ENCODE measurements around the gene OR4K1.
"Not testable (repeated sequence)": the region's sequence is repeated elsewhere in the genome, so short reads cannot be mapped to it uniquely, and the experiment has no call there.

OR4K1 gene, protein sequence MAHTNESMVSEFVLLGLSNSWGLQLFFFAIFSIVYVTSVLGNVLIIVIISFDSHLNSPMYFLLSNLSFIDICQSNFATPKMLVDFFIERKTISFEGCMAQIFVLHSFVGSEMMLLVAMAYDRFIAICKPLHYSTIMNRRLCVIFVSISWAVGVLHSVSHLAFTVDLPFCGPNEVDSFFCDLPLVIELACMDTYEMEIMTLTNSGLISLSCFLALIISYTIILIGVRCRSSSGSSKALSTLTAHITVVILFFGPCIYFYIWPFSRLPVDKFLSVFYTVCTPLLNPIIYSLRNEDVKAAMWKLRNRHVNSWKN

DNA sequence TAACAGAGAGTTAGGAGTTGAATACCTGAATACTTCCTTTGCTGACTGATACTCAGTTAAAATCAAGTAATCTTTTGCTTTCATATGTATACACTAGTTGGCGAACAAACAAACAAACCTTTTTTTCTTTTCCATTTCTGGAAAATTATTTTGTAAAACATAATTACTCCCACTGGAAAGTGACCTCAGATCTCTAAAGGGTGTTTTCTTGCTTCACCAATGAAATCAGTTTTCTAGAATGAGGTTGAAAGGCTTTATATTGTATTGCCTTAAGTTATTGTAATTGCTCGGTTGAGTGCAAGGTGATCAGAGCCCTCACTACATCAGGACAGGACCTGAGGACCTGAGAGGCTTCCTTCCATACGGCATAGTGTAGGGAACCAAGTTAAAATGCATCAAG lies at the start of gene OR4K1:
TSS of gene OR4K1 (plus strand) at position 301 of the 400 bp plus-strand sequence. CDS start 4,750 bp downstream, outside the sequence.
- DNase-seq (ENCODE audit: low read depth), result no peak

DNA sequence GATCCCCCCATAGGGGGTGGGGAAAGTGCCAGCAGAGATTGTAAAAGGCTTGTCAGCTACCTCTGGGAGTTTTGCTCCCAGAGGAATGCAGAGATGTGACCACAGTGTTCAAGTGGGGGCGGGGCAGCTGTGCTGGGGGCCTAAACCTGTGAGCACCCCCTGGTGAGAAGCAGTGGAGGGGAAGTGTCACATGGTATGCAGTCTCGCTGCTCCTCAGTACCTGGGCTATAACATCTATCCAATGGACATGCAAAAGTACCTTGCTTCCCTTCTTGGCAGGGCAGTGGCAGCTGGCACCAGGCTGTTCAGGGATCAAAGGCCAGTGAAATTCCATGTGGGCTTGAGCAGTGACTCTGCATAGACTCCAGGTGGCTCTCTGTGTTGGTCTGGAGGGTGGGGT lies 35.4 kb upstream of the OR4K1 start:
- no peak for DNase-seq (ENCODE audit: low read depth)

DNA sequence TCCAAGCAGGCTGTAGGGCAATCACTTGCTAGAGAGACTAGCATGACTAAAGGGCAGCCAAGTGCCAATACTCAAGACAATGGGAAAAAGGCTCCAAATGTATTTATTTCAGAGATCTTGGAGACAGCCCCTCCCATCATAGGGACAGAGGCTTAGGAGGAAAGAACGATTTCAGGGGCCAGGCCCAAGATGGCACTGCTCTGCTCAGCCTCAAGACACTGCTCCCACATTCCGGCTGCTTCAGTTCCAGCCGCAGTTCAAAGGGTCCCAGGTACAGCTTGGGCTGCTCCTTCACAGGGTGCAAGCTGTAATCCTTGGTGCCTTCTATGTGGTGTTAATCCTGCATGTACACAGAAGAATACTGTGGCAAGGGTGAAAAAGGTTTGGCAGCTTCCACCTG lies 29.7 kb upstream of the OR4K1 start:
- DNase-seq (ENCODE audit: low read depth), result no peak

DNA sequence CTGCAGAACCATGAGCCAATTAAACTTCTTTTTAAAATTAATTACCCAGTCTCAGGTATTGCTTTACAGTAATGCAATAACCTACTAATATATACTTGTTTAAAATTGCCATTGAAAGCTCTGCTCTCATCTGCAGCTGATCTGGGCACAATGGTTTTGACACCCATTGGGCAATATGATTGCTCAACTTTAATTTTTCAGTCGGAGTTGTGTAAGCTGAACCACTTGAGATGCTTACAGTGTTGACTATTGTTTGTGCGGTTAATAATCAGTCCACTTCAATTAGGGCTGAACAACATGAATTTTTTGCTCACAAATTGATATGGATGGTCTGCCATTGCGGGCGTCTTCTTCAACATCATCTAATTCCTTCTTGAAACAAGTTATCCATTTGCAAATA lies 28.3 kb upstream of the OR4K1 start:
- DNase-seq (ENCODE audit: low read depth), result no peak

DNA sequence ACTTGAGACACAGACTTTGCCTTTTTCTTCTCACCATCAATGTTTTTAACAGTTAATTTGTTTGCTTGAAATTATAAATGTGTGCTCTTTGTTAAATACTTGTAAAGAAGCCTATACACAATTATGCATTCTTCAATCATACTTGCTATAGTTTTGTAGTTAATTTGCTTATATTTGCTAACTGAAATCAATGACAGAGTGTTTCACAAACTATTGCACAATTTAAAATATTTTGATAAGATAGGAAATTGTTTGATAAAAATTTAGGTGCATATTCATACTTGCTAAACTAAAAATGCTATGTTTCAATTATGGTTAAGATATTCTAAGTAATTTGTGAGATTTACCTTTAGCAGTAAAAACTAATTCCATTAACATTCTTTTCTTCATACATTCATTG lies 24.1 kb upstream of the OR4K1 start:
- DNase-seq (ENCODE audit: low read depth), result no peak

DNA sequence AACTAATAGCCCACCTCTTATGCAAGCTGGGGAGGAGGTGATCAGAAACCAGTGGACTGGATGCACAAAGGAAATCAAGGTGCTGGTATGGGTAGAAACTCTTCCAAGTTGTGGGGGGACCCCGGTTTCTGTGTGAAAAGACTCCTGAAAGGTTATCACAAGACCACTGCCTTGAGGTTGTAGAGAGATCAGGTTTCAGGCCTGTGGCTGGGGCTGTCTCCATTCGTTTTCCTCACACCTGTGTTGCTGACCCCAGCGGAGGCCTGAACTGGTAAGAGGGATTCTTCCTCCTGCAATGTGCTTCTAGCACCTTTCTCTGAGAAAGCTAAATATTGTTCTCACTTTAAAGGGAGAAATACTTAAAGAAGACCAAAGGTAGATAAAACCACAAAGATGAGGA lies 19.6 kb upstream of the OR4K1 start:
- DNase-seq (ENCODE audit: low read depth), result no peak

DNA sequence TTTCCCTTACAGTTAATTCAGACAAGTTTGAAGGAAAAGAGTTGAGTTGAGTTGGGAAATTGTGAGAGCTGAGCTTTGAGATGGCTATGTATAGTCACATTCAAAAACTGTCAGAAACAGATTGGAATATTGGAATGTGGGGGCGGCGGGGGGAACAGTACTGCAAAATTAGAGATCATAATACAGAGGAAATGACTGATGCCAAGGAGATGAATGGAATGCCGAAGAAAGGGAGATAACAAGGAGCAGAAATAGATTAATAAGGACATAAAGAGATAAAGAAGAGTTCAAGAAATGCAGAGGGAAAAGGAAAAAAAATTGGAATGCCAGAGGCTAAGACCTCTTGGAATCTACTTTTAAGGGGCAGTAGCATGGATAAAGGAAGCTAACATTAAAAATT lies 13.5 kb upstream of the OR4K1 start:
- no peak for DNase-seq (ENCODE audit: low read depth)

DNA sequence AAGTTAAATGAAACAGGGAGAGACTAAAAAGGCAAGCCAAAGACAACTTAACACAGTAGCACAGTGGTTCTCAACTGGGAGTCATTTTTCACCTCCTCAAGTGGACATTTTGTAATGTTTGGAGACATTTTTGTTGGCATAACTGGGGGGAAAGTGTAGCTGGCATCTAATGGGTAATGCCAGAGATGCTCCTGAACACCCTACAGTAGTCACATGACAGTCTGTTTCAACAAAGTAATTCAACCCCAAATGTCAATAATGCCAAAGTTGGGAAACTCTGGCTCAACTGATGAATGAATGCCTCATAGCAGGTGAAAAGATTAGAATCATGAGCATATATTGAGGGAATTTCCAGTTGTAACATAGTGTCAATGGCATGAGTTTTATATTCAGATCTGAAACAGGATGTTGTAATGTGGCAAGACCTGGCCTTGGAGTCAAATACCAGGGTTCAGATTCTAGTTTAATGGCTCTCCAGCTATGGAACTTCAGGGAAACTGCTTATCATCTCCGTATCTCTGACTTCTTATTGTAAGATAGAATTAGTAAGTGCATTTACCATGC lies 12.7 kb upstream of the OR4K1 start:
- DNase-seq (ENCODE audit: low read depth), result no peak

DNA sequence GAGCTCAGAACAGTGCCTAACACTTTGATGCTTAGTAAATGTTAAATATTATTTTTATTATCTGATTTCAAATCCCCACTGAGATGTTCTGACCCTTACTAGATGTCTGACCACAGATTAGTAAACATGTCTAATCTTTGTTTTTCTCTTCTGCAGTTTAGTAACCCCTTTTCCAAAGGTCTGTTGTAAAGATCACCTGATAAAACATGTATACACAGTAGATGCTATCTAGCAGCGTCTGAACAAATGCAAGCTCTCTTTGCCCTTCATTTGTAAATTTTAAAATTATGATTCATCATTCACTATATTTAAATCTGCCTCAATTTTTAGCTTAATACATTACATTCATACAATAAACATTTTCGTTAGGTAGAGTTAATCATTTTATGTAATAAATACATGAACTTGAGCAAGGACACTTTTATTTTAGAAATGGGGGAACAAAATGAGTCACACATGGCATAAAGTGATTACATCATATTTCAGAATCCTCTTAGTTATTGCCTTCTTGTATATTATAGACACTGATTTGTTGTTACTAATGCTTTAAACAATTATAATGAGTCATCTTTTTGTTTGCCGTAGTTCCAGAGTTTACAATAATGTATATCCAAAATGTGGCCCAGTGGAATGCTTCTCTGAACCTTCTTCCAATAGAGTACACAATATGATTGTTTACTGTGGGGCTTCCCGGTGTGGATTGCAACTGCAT lies 12.0 kb upstream of the OR4K1 start:
- DNase-seq (ENCODE audit: low read depth), result no peak

DNA sequence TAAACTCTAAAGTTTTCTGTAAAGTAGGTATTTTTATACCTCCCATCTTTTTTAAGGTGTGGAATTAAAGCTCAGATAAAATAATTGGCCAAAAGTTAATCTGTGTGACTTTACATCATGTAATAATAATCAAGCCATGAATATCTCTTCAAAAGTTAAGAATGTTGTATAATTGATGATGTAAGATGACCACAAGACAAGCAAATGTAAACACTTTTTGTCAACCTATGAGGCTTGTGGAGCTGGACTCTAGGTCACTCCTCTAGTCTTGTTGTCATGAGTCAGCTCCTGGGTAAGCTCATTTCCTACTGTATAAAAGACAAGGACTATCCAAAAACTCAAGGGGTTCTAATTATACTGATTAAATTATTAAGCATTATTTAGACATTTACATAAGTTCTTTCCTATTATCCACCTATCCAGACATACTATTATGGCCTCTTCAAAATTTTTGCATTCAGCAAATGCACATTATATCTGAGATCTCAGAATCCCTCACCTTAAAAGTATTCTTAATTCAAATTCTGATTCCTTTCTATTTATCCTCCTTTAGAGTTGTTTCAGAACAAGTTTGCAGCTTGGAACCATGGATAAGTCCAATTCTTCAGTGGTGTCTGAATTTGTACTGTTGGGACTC lies 10.6 kb upstream of the OR4K1 start, which contains the start of gene OR4K5:
TSS of gene OR4K5 (plus strand) at position 587 of the 637 bp plus-strand sequence. CDS start at position 587, 0 bp downstream.
- DNase-seq (ENCODE audit: low read depth), result no peak

DNA sequence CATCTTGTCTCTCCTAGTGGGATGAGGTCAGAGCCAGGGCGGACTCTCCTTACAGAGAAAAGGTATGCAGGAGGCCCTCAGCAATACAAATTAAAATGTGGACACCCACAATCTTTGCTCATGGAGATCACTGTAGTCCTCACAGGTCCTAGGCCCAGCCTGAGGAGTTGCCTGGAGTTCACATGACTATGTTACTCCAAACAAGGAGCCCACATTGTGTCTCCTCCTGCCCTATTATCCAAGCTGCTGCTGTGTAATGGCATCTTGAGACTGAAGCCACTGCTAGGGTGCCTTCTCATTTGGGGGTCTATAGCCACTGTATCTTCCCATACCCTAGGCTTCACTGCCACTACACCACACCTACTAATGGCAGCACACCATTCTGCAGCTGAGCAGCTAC lies 11.0 kb downstream of the OR4K1 start:
- no peak for DNase-seq (ENCODE audit: low read depth)

DNA sequence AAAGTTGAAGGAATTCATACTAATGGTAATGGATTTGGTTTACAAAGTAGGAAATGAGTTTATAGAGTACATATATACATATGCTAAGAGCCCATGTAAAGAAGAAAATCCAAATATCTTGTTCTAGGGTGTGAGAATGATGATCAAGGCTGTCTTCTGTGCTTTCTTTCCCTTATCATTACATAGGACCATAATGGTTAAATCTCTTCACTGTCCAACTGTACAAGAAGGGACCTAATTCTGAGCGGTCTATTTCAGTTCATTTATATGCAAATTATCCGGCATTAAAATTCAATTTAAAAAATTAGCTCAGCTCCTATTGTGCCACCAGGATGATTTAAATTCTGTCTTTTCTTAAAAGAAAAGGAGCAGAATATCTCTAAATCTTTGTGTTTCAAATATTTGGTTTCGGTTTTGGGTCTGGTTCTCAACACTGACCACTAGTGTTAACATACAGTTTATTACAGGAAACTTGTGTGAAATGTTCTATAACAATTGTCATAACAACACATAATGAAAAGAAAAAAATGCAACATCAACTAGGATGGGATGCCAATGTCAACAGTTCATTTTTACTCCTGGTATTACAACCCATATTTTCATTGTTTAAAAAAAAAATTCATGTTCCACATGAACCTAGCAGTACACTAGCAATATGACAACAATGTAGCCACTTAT lies 16.8 kb downstream of the OR4K1 start:
- DNase-seq (ENCODE audit: low read depth), result no peak

DNA sequence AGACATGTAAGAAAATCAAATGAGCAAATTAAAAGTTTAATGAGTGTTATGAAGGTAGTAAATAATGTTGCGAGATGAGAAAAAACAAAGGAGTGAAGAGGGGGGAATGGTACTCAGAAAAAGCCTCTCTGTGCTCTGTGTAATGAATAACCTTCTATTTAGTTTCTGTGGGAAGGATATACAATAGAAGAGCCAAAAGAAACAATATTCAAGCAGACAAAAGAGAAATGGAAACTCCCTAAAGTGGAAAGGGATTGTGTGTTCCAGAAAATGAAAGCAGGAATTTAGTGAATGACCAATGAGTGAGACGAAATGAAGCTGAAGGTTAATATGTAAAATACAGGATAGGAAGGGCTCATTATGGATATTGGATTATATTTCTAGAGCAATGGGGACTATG lies 18.5 kb downstream of the OR4K1 start:
- DNase-seq (ENCODE audit: low read depth), result no peak

DNA sequence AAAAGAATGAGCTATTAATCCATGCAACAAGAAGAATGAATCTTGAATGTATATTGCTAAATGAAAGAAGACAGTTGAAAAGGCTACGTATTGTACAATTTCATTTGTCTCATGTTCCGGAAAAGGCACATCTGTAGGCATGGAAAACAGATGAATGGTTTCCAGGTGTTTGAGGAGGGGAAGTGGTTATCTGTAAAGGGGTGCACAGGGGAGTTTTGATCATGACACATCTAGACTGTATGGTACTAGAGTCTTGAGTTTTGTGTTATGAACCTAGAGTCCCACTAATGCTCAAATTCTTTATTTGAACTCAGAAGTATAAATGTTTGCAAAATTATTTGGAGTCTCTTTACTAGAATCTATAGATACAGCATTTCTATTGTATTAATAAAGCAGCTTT lies 39.0 kb downstream of the OR4K1 start:
- DNase-seq (ENCODE audit: low read depth), result not testable (repeated sequence)

DNA sequence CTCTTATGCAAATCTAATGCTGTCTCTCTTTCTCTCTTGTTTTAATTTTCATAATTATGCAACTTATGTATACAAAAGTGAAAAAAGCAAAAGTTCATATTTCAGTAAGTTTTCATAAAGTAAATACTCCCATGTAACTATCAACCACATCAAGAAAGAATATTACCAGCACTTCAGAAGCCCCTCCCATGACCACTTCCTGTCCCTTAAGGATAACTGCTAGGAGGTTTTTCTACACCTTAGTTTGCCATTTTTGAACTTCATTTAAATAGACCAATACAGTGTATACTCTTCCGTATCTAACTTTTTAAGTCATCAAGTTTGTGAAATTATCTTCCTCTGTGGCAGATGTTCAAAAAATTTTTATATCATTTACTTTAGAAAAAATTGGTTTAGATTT lies 44.1 kb downstream of the OR4K1 start:
- DNase-seq (ENCODE audit: low read depth), result no peak

DNA sequence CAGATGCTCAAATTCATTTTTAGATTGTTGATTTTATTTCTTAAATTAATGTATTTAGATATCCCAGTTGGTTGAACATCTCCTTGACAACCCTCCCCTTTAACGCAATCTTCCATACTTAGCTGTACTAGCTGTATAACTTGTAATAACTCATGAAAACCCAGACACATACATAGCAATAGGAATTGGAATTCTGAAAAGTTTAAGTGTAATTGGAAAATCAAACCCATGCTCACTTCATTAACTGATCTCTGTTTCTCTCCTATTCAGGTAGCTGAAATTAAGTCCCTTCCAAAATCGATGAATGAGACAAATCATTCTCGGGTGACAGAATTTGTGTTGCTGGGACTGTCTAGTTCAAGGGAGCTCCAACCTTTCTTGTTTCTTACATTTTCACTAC lies 44.6 kb downstream of the OR4K1 start, which contains the start of gene OR4K15:
TSS of gene OR4K15 (plus strand) at position 301 of the 400 bp plus-strand sequence. CDS start at position 301, 0 bp downstream.
- DNase-seq (ENCODE audit: low read depth), result no peak
